ENCODE data around the gene CHCHD10. TPM values are rescaled to one million over a fixed set of nuclear protein-coding genes. Genes with fewer than 3 reads are reported as not detected.

The CHCHD10 gene
- total and polyA plus RNA-seq, 4 donors, result 16.6 to 174 (median 82.5) TPM

- WGBS, 2 donors, result 84 to 90% methylated on average over 11 of the region's 11 CpGs
- DNase-seq, result no peak
Measured at GRCh38 chr22:23777776-23778576, 10.2 kb upstream of the CHCHD10 start.

GRCh38 chr22:23775779-23776375, 8.1 kb upstream of the CHCHD10 start:
- TF ChIP-seq, protein P1, sequence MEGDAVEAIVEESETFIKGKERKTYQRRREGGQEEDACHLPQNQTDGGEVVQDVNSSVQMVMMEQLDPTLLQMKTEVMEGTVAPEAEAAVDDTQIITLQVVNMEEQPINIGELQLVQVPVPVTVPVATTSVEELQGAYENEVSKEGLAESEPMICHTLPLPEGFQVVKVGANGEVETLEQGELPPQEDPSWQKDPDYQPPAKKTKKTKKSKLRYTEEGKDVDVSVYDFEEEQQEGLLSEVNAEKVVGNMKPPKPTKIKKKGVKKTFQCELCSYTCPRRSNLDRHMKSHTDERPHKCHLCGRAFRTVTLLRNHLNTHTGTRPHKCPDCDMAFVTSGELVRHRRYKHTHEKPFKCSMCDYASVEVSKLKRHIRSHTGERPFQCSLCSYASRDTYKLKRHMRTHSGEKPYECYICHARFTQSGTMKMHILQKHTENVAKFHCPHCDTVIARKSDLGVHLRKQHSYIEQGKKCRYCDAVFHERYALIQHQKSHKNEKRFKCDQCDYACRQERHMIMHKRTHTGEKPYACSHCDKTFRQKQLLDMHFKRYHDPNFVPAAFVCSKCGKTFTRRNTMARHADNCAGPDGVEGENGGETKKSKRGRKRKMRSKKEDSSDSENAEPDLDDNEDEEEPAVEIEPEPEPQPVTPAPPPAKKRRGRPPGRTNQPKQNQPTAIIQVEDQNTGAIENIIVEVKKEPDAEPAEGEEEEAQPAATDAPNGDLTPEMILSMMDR (IDR thresholded peaks at IDR 0.05; ENCODE audit: control extremely low read depth, extremely low read depth), result no peak
- 69 to 76% methylated on average over 3 of the region's 3 CpGs for WGBS, 2 donors
- Histone ChIP-seq H3K27ac (ENCODE audit: low read depth in 1 of 2, low read length in 1 of 2) (no peak overlapping the region), H3K9ac (ENCODE audit: insufficient read depth in 1 of 2, low read length in 2 of 2) (no peak overlapping the region), H3K4me1 (ENCODE audit: control insufficient read depth in 5 of 5, insufficient read depth in 5 of 5, low read length in 5 of 5) (peaks cover 0 to 27% (median 14%) of the 10 kb centered on the region in 5 donors), H3K4me3 (no peak overlapping the region), H3K9me3 (ENCODE audit: control insufficient read depth in 4 of 4, insufficient read depth in 3 of 4, low read length in 3 of 4) (no peaks in the 10 kb centered on the region), H3K36me3 (ENCODE audit: control insufficient read depth in 4 of 4, insufficient read depth in 4 of 4, low read length in 4 of 4) (no peaks in the 10 kb centered on the region), H3K27me3 (ENCODE audit: control insufficient read depth in 3 of 3, insufficient read depth in 3 of 3, low read length in 2 of 3) (no peaks in the 10 kb centered on the region)
- ATAC-seq (ENCODE audit: insufficient read depth, low FRiP score) (no peak), DNase-seq (no peak)

More at GRCh38 chr22:23777776-23778576, 10.2 kb upstream of the CHCHD10 start:
- H3K9me3 ChIP-seq (ENCODE audit: control insufficient read depth in 4 of 4, insufficient read depth in 3 of 4, low read length in 3 of 4), result no peaks in the 10 kb centered on the region
- ATAC-seq (ENCODE audit: insufficient read depth, low FRiP score), result no peak
- no peaks in the 10 kb centered on the region for H3K36me3 ChIP-seq (ENCODE audit: control insufficient read depth in 4 of 4, insufficient read depth in 4 of 4, low read length in 4 of 4)
- no peaks in the 10 kb centered on the region for H3K27me3 ChIP-seq (ENCODE audit: control insufficient read depth in 3 of 3, insufficient read depth in 3 of 3, low read length in 2 of 3)
- no peak overlapping the region for H3K27ac ChIP-seq (ENCODE audit: low read depth in 1 of 2, low read length in 1 of 2)
- peaks cover 0 to 24% (median 14%) of the 10 kb centered on the region in 5 donors for H3K4me1 ChIP-seq (ENCODE audit: control insufficient read depth in 5 of 5, insufficient read depth in 5 of 5, low read length in 5 of 5)
- TF ChIP-seq, protein P1 (IDR thresholded peaks at IDR 0.05; ENCODE audit: control extremely low read depth, extremely low read depth), result no peak
- no peak overlapping the region for H3K4me3 ChIP-seq
- H3K9ac ChIP-seq (ENCODE audit: insufficient read depth in 1 of 2, low read length in 2 of 2), result no peak overlapping the region

DNA sequence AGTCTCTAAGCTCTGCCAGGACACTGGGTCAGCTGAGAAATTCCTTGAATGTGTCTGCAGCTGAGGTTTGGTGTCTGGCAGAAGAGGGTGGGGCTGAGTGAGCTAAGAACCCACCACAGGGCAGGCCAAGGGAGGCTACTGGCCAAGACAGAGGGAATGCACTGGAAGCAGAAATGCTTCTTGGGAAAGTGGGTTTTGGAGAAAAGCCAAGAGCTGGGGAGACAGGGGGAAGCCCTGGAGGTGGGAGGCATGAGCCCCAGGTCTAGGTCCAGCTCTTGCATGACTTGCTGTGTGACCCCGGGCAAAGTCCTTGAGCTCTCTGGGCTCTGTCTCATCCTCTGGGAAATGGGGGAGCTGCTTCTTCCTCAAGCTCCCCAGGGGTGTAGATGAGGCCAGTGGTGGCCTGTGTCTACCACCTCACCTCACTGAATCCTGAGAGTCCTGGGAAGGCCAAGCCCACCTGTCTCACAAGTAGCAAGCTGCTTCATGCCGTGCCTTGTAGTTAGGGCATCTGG, 7.2 kb upstream of the CHCHD10 start:
- Histone ChIP-seq H3K4me1 (ENCODE audit: control insufficient read depth in 5 of 5, insufficient read depth in 5 of 5, low read length in 5 of 5) (peaks cover 0 to 27% (median 14%) of the 10 kb centered on the region in 5 donors), H3K36me3 (ENCODE audit: control insufficient read depth in 4 of 4, insufficient read depth in 4 of 4, low read length in 4 of 4) (no peaks in the 10 kb centered on the region), H3K27me3 (ENCODE audit: control insufficient read depth in 3 of 3, insufficient read depth in 3 of 3, low read length in 2 of 3) (no peaks in the 10 kb centered on the region), H3K4me3 (no peak overlapping the region), H3K9ac (ENCODE audit: insufficient read depth in 1 of 2, low read length in 2 of 2) (no peak overlapping the region), H3K9me3 (ENCODE audit: control insufficient read depth in 4 of 4, insufficient read depth in 3 of 4, low read length in 3 of 4) (no peaks in the 10 kb centered on the region), H3K27ac (ENCODE audit: low read depth in 1 of 2, low read length in 1 of 2) (no peak overlapping the region)
- ATAC-seq (ENCODE audit: insufficient read depth, low FRiP score) (no peak), DNase-seq (peak; percentile 34 to 55 (median 41))
- TF ChIP-seq, protein P1 (IDR thresholded peaks at IDR 0.05; ENCODE audit: control extremely low read depth, extremely low read depth), result no peak
- WGBS, 2 donors, result 71 to 89% methylated on average over 2 of the region's 2 CpGs

Measured in lung (tissue), 12 donors.